GM23248 (cell line): ENCODE results near the gene PDSS1.

Source experiments
- EZH2 ChIP-seq: fragments of 200-600 bp; sonication (generic); IDR thresholded peaks from 2 replicates; pipeline ENCODE4 v1.6.1; 2018; ENCODE audit warnings: antibody characterized with exemption, mild to moderate bottlenecking; ENCODE audit not compliant: insufficient read depth, poor library complexity, severe bottlenecking
- EZH2phosphoT487 ChIP-seq: fragments of 200-600 bp; sonication (generic); IDR thresholded peaks from 2 replicates; pipeline ENCODE4 v1.6.1; 2018; ENCODE audit warnings: antibody characterized with exemption, moderate library complexity, mild to moderate bottlenecking, low read depth; ENCODE audit not compliant: insufficient read depth

- TF ChIP-seq EZH2 (no peak), EZH2phosphoT487 (no peak)
Observed at GRCh38 chr10:26721561-26721960, 24.1 kb downstream of the PDSS1 start.
